Effector CD4-positive, alpha-beta T cell (primary cell): ENCODE measurements around the gene KCNB1. TPM values are rescaled to one million over a fixed set of nuclear protein-coding genes. Genes with fewer than 3 reads are reported as not detected.

Source experiments
- DNase-seq: peaks from one replicate; pipeline ENCODE4 v3.0.0-alpha.2; 2020
- total RNA-seq: gene quantifications from one replicate; lab custom pipeline; 2026; lab: John Stamatoyannopoulos, UW

Gene KCNB1
- total RNA-seq = not detected

- DNase-seq = peak; percentile 9
Measured at GRCh38 chr20:49482621-49483017, at the start of gene KCNB1. Gene KCNB1, minus strand, starts transcription at chr20:49482668. Its CDS starts 188 bp downstream, at chr20:49482480.

- no peak for DNase-seq
Measured at GRCh38 chr20:49529470-49529869, 47.0 kb upstream of the KCNB1 start.

GRCh38 chr20:49526568-49526967 lies 44.1 kb upstream of the KCNB1 start:
- no peak for DNase-seq

- no peak for DNase-seq
Measured at GRCh38 chr20:49526056-49526455, 43.6 kb upstream of the KCNB1 start.

- no peak for DNase-seq
Measured at GRCh38 chr20:49523767-49524360, 41.4 kb upstream of the KCNB1 start.

- no peak for DNase-seq
Measured at GRCh38 chr20:49521356-49521755, 38.9 kb upstream of the KCNB1 start.

- DNase-seq = no peak
Measured at GRCh38 chr20:49519777-49520359, 37.4 kb upstream of the KCNB1 start.

GRCh38 chr20:49519212-49519712 lies 36.8 kb upstream of the KCNB1 start:
- no peak for DNase-seq

GRCh38 chr20:49518576-49518975 lies 36.1 kb upstream of the KCNB1 start:
- no peak for DNase-seq

GRCh38 chr20:49517805-49518100 lies 35.3 kb upstream of the KCNB1 start:
- DNase-seq = no peak

GRCh38 chr20:49516916-49517804 lies 34.7 kb upstream of the KCNB1 start:
- no peak for DNase-seq

- no peak for DNase-seq
Measured at GRCh38 chr20:49515586-49515985, 33.1 kb upstream of the KCNB1 start.

GRCh38 chr20:49513517-49513916 lies 31.0 kb upstream of the KCNB1 start:
- no peak for DNase-seq

- no peak for DNase-seq
Measured at GRCh38 chr20:49513009-49513408, 30.5 kb upstream of the KCNB1 start.

GRCh38 chr20:49511788-49512525 lies 29.5 kb upstream of the KCNB1 start:
- DNase-seq = no peak

GRCh38 chr20:49510562-49511122 lies 28.2 kb upstream of the KCNB1 start:
- no peak for DNase-seq

GRCh38 chr20:49508435-49509199 lies 26.1 kb upstream of the KCNB1 start:
- DNase-seq = no peak

- no peak for DNase-seq
Measured at GRCh38 chr20:49507741-49508434, 25.4 kb upstream of the KCNB1 start.

- DNase-seq = no peak
Measured at GRCh38 chr20:49505518-49505917, 23.1 kb upstream of the KCNB1 start.

- no peak for DNase-seq
Measured at GRCh38 chr20:49503176-49503575, 20.7 kb upstream of the KCNB1 start.

GRCh38 chr20:49501917-49502316 lies 19.4 kb upstream of the KCNB1 start:
- no peak for DNase-seq

- DNase-seq = no peak
Measured at GRCh38 chr20:49497398-49497669, 14.9 kb upstream of the KCNB1 start.
